Loucy (cell line): ENCODE results near the gene CCL17.

Source experiments
- H2AFZ ChIP-seq: fragments of 200-600 bp; sonication (generic); 2 replicates; pipeline ENCODE4 v1.6.0; 2016; ENCODE audit warnings: antibody characterized with exemption, mild to moderate bottlenecking, low read length, moderate library complexity
- H3F3A ChIP-seq: fragments of 200-600 bp; 2 replicates; pipeline ENCODE4 v1.6.0; 2016; ENCODE audit warnings: antibody characterized with exemption, low read depth, mild to moderate bottlenecking
- H3K27me3 ChIP-seq: fragments of 200-600 bp; sonication (generic); 2 replicates; pipeline ENCODE4 v1.6.1; 2014; ENCODE audit warnings: low read length, mild to moderate bottlenecking; ENCODE audit not compliant: insufficient read depth, poor library complexity, severe bottlenecking
- H3K36me3 ChIP-seq: fragments of 200-600 bp; sonication (generic); 2 replicates; pipeline ENCODE4 v1.6.1; 2016; ENCODE audit warnings: low read length; ENCODE audit not compliant: insufficient read depth
- H3K4me1 ChIP-seq: fragments of 200-600 bp; sonication (generic); 2 replicates; pipeline ENCODE4 v1.5.1; 2014; ENCODE audit warnings: low read length, mild to moderate bottlenecking; ENCODE audit not compliant: insufficient read depth, poor library complexity, severe bottlenecking
- H3K4me2 ChIP-seq: fragments of 200-600 bp; sonication (generic); 2 replicates; pipeline ENCODE4 v1.6.0; 2014; ENCODE audit warnings: antibody characterized with exemption, low read length, low read depth, mild to moderate bottlenecking; ENCODE audit not compliant: poor library complexity, severe bottlenecking
- H3K4me3 ChIP-seq: fragments of 200-600 bp; sonication (generic); 2 replicates; pipeline ENCODE4 v1.5.1; 2014; ENCODE audit warnings: low read length, mild to moderate bottlenecking, mixed read lengths; ENCODE audit not compliant: poor library complexity, severe bottlenecking
- H3K79me2 ChIP-seq: fragments of 200-600 bp; sonication (generic); 2 replicates; pipeline ENCODE4 v1.6.1; 2014; ENCODE audit warnings: low read length; ENCODE audit not compliant: insufficient read depth
- H3K9ac ChIP-seq: fragments of 200-600 bp; sonication (generic); 2 replicates; pipeline ENCODE4 v1.6.0; 2014; ENCODE audit warnings: mild to moderate bottlenecking, low read depth, low read length, moderate library complexity; ENCODE audit not compliant: poor library complexity, severe bottlenecking
- H3K9me2 ChIP-seq: fragments of 200-600 bp; sonication (generic); replicated peaks from 2 replicates; pipeline ENCODE4 v1.6.1; 2016; ENCODE audit warnings: low read depth, low read length, mixed read lengths
- H3K9me3 ChIP-seq: fragments of 200-600 bp; sonication (generic); 2 replicates; pipeline ENCODE4 v1.6.1; 2014; ENCODE audit warnings: mild to moderate bottlenecking, antibody characterized with exemption, low read length, low read depth; ENCODE audit not compliant: insufficient read depth
- H4K20me1 ChIP-seq: fragments of 200-600 bp; sonication (generic); 2 replicates; pipeline ENCODE4 v1.6.0; 2014; ENCODE audit warnings: antibody characterized with exemption, low read length, mild to moderate bottlenecking; ENCODE audit not compliant: insufficient read depth, poor library complexity, severe bottlenecking
- EZH2phosphoT487 ChIP-seq: fragments of 200-600 bp; IDR thresholded peaks from 2 replicates; pipeline ENCODE4 v1.6.1; 2018; ENCODE audit warnings: antibody characterized with exemption, mild to moderate bottlenecking, moderate library complexity, borderline replicate concordance
- TF ChIP-seq, protein P1 (sequence below): fragments of 200-600 bp; sonication (generic); conservative IDR thresholded peaks from 2 replicates; pipeline ENCODE4 v1.5.1; 2014; ENCODE audit warnings: mild to moderate bottlenecking, antibody characterized with exemption, low read length

CCL17 gene

GRCh38 chr16:57360321-57360935, 44.1 kb upstream of the CCL17 start:
- TF ChIP-seq EZH2phosphoT487 = no peak
- TF ChIP-seq, protein P1, sequence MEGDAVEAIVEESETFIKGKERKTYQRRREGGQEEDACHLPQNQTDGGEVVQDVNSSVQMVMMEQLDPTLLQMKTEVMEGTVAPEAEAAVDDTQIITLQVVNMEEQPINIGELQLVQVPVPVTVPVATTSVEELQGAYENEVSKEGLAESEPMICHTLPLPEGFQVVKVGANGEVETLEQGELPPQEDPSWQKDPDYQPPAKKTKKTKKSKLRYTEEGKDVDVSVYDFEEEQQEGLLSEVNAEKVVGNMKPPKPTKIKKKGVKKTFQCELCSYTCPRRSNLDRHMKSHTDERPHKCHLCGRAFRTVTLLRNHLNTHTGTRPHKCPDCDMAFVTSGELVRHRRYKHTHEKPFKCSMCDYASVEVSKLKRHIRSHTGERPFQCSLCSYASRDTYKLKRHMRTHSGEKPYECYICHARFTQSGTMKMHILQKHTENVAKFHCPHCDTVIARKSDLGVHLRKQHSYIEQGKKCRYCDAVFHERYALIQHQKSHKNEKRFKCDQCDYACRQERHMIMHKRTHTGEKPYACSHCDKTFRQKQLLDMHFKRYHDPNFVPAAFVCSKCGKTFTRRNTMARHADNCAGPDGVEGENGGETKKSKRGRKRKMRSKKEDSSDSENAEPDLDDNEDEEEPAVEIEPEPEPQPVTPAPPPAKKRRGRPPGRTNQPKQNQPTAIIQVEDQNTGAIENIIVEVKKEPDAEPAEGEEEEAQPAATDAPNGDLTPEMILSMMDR = no peak
- no peak overlapping the region for H3K4me2 ChIP-seq
- H3K4me1 ChIP-seq = no peaks in the 10 kb centered on the region
- H3K9me3 ChIP-seq = no peaks in the 10 kb centered on the region
- H3K27me3 ChIP-seq = no peaks in the 10 kb centered on the region
- H3F3A ChIP-seq = no peaks in the 10 kb centered on the region
- no peak overlapping the region for H3K4me3 ChIP-seq
- no peaks in the 10 kb centered on the region for H3K36me3 ChIP-seq
- no peaks in the 10 kb centered on the region for H3K79me2 ChIP-seq
- H2AFZ ChIP-seq = no peak overlapping the region
- H3K9me2 ChIP-seq = no peaks in the 10 kb centered on the region
- H4K20me1 ChIP-seq = no peaks in the 10 kb centered on the region
- H3K9ac ChIP-seq = no peak overlapping the region

GRCh38 chr16:57361404-57361803, 43.2 kb upstream of the CCL17 start:
- Histone ChIP-seq H3K79me2 (no peaks in the 10 kb centered on the region), H3K4me2 (no peak overlapping the region), H3K9ac (no peak overlapping the region), H3K4me1 (peaks cover 4% of the 10 kb centered on the region), H4K20me1 (no peaks in the 10 kb centered on the region), H3K9me2 (no peaks in the 10 kb centered on the region), H3K36me3 (no peaks in the 10 kb centered on the region), H2AFZ (no peak overlapping the region), H3K4me3 (no peak overlapping the region), H3F3A (no peaks in the 10 kb centered on the region), H3K9me3 (no peaks in the 10 kb centered on the region), H3K27me3 (no peaks in the 10 kb centered on the region)
- no peak for TF ChIP-seq EZH2phosphoT487
- TF ChIP-seq, protein P1 = no peak

DNA sequence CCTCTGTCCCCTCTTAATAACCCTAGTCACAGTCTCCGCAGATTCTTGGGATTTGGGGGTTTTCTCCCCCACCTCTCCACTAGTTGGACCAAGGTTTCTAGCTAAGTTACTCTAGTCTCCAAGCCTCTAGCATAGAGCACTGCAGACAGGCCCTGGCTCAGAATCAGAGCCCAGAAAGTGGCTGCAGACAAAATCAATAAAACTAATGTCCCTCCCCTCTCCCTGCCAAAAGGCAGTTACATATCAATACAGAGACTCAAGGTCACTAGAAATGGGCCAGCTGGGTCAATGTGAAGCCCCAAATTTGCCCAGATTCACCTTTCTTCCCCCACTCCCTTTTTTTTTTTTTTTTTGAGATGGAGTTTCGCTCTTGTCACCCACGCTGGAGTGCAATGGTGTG, 40.4 kb upstream of the CCL17 start:
- Histone ChIP-seq H3K27me3 (no peaks in the 10 kb centered on the region), H3K4me2 (no peak overlapping the region), H3K79me2 (no peaks in the 10 kb centered on the region), H3K4me1 (peaks cover 8% of the 10 kb centered on the region), H3K9me2 (no peaks in the 10 kb centered on the region), H3K36me3 (no peaks in the 10 kb centered on the region), H3K9me3 (no peaks in the 10 kb centered on the region), H2AFZ (no peak overlapping the region), H3K4me3 (no peak overlapping the region), H3F3A (no peaks in the 10 kb centered on the region), H4K20me1 (no peaks in the 10 kb centered on the region), H3K9ac (no peak overlapping the region)
- TF ChIP-seq, protein P1 = no peak
- no peak for TF ChIP-seq EZH2phosphoT487
